ENCODE data around the gene CTLA4. TPM values are rescaled to one million over a fixed set of nuclear protein-coding genes. Genes with fewer than 3 reads are reported as not detected.

Gene CTLA4
- total RNA-seq, 2 experiments from 2014 or later = 63.7 to 65.0 TPM

DNA sequence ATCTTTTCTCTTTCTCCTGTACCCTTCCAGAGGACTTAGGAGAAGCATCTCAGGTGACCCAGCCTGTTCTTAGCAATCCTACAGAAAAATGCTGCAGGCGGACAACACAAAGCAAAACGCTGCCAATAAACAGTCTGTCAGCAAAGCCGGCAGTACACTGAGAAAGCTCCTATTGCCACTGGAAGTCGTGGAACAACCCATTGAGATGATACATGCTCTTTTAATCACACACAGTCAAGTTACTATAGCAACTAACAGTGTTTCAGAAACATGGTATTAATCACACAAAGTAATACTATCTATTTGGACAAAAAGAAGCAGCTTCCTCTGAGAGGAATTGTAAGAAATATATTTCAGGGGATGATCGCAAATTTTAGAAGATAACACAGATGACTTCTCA lies 10.5 kb downstream of the CTLA4 start:
- CTCF ChIA-PET = interaction anchor here (0.7 kb wide), 1 partner anchor 613 kb away, joined by 4 read pairs; no protein-coding TSS in a partner anchor

DNA sequence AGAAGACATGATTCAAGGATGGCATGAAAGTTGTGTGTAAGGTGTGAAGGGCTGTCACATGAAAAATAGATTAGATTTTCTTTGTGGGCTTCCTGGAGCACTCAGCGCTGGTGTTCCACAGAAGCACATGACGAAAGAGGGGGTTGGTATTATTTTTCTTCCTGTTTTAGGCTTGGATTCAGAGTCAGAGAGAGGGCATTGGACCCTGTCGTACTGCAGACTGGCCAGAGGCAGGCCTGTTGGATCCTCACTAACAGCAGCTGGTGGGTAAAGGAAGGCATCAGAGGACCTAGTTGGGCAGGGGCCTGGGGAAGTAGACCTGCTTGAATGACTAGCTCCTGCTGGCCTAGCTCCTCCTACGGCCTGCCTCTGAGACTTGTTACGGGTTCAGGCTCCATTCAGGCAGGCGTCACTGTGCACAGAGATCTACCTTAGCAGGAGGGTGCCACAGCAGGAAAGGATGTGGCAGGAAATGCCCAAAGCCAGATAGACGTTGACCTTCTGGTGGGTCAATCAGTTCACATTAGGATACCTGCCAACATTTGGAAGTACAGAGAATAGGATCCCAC lies 13.1 kb downstream of the CTLA4 start:
- ChIA-PET POLR2A (no interaction called here), CTCF (interaction anchor here (1.2 to 1.7 kb wide), 2 partner anchors 9 to 17 kb away, joined by 3 to 5 read pairs; no protein-coding TSS in a partner anchor)

More for the DNA sequence above, 10.5 kb downstream of the CTLA4 start:
- POLR2A ChIA-PET = interaction anchor here (0.7 kb wide), 1 partner anchor 9 kb away, joined by 3 read pairs; no protein-coding TSS in a partner anchor

DNA sequence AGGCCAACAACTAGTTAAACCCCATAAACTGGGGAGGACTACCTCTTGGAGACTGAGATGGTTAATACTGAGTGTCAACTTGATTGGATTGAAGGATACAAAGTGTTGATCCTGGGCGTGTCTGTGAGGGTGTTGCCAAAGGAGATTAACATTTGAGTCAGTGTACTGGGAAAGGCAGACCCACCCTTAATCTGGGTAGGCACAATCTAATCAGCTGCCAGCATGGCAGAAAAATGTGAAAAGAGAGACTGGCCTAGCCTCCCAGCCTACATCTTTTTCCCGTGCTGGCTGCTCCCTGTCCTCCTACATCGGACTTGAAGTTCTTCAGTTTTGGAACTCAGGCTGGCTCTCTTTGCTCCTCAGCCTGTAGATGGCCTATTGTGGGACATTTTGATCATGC lies 13.6 kb downstream of the CTLA4 start:
- CTCF ChIA-PET = interaction anchor here (1.7 kb wide), 1 partner anchor 9 kb away, joined by 5 read pairs; no protein-coding TSS in a partner anchor

GRCh38 chr2:203882551-203882950 lies 15.0 kb downstream of the CTLA4 start:
- ChIA-PET POLR2A (no interaction called here), CTCF (interaction anchor here (1.0 to 1.4 kb wide), 2 partner anchors 11 to 16 kb away, joined by 3 to 4 read pairs; no protein-coding TSS in a partner anchor)

More for the DNA sequence above, 13.6 kb downstream of the CTLA4 start:
- POLR2A ChIA-PET = interaction anchor here (1.1 kb wide), 1 partner anchor 9 kb away, joined by 3 read pairs; no protein-coding TSS in a partner anchor

DNA sequence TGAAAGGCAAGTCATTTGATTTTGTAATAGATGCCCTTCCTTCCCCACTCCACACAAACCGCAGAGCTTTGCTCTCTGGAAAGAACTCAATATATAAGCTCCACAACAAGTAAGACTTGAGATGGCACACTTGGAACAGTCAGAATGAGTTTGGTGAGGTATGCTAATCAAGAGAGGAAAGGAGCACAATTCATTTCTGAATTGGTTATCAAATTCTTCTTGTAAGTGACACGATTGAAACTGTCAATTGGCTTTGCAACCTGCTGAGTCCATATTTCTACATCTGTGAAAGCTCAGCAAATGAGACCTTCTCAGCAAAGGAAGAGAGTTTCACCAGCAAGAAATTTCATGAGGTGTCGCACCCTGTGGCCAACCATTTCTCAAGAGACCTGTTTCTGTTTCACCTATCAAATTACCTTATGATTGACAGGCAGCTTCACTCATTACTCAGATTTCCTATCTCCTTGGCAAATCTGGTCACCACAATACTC lies 19.1 kb downstream of the CTLA4 start:
- POLR2A ChIA-PET = interaction anchor here (0.8 to 2.6 kb wide), 8 partner anchors 13 to 146 kb away, joined by 3 to 35 read pairs (median 4); partner anchors contain the start of gene CTLA4

GRCh38 chr2:203887677-203888076 lies 20.1 kb downstream of the CTLA4 start:
- ChIA-PET CTCF (interaction anchor here (1.4 to 2.6 kb wide), 4 partner anchors 11 to 22 kb away, joined by 3 to 12 read pairs (median 6); no protein-coding TSS in a partner anchor), POLR2A (interaction anchor here (0.8 to 2.6 kb wide), 5 partner anchors 14 to 145 kb away, joined by 3 to 35 read pairs (median 7); partner anchors contain the start of gene CTLA4)

More for the DNA sequence above, 19.1 kb downstream of the CTLA4 start:
- CTCF ChIA-PET = interaction anchor here (1.0 to 2.6 kb wide), 11 partner anchors 10 to 122 kb away, joined by 3 to 12 read pairs (median 4); partner anchors contain the start of gene CTLA4

- ChIA-PET CTCF (interaction anchor here (1.2 to 1.3 kb wide), 2 partner anchors 14 to 35 kb away, joined by 3 to 4 read pairs; no protein-coding TSS in a partner anchor), POLR2A (interaction anchor here (0.6 to 2.8 kb wide), 4 partner anchors 18 to 362 kb away, joined by 3 to 15 read pairs (median 6); partner anchors contain the start of gene CTLA4)
These were observed 22.0 kb downstream of the CTLA4 start for GRCh38 chr2:203889542-203889941.

DNA sequence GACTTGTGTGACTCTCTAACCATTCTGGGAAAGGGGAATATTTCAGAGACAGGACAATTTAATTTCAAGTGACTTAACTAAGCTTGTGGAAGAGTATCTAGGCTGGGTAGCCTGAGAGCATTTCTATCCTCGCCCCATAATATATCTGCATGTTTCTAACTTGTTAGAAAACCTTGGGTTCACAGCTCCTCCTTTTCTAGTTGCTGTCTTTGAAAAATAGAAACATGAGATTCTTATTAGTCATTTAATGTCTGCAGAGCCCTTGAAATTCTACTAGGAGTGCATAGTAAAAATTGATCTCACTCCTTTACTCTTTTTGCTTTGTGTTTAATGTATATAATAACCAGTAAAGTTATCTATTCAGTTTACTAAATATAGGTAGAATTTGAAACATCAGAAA lies 22.4 kb downstream of the CTLA4 start:
- POLR2A ChIA-PET = interaction anchor here (0.6 to 2.8 kb wide), 4 partner anchors 19 to 362 kb away, joined by 3 to 15 read pairs (median 6); partner anchors contain the start of gene CTLA4

GRCh38 chr2:203890733-203891132 lies 23.2 kb downstream of the CTLA4 start:
- ChIA-PET POLR2A (interaction anchor here (0.5 to 2.8 kb wide), 4 partner anchors 19 to 23 kb away, joined by 4 to 15 read pairs (median 5); partner anchors contain the start of gene CTLA4), CTCF (interaction anchor here (0.8 to 1.4 kb wide), 4 partner anchors 12 to 61 kb away, joined by 3 to 4 read pairs (median 3); no protein-coding TSS in a partner anchor)

More for the DNA sequence above, 22.4 kb downstream of the CTLA4 start:
- CTCF ChIA-PET = interaction anchor here (1.2 to 1.3 kb wide), 2 partner anchors 13 to 35 kb away, joined by 3 to 4 read pairs; no protein-coding TSS in a partner anchor

DNA sequence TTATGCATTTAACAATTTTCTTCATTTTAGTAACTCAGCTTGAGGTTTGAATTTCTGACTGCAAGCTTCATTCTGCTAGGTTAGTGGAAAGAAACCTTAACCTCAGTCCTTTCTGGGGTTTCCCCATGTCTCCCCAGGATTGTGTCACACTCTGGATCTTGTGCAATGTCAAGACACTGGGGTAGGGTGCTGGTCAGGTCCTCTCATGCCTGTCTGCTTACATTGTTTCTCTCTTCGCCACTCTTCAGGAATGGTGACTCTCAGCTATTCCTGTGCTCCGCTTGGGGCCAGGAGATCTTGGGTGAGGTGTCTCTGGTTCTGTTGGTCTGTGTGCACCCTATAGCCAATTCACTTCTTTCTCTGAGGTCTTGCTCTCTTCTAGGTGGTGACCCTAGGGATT lies 23.9 kb downstream of the CTLA4 start:
- CTCF ChIA-PET = interaction anchor here (0.8 to 1.5 kb wide), 3 partner anchors 18 to 61 kb away, joined by 3 to 4 read pairs (median 3); no protein-coding TSS in a partner anchor
- POLR2A ChIA-PET = interaction anchor here (0.5 to 2.8 kb wide), 3 partner anchors 18 to 24 kb away, joined by 4 to 15 read pairs (median 4); partner anchors contain the start of gene CTLA4

DNA sequence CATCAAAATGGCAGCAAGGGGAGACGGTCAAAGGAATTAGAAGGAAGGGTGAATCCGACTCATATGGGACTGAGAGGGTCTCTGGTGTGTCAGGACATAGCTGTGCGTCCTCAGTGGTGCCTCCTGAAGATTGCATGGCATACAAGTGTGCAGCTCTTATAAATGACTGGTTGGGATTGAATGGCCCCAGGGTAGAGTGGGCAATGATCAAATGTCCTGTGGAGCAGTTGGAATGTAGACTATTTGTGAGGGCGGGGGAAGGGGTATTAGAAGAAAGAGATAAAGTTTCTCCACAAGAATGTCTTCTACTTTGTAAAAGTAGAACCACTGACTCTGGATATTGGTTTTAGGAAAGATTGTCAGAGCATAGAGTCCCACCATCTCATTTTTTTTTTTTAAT lies 24.6 kb downstream of the CTLA4 start:
- CTCF ChIA-PET = interaction anchor here (1.5 kb wide), 1 partner anchor 17 kb away, joined by 4 read pairs; no protein-coding TSS in a partner anchor

GRCh38 chr2:203893401-203893800 lies 25.8 kb downstream of the CTLA4 start:
- ChIA-PET POLR2A (interaction anchor here (2.0 kb wide), 1 partner anchor 26 kb away, joined by 6 read pairs; the partner anchor contains the start of gene CTLA4), CTCF (no interaction called here)

More for the DNA sequence above, 24.6 kb downstream of the CTLA4 start:
- POLR2A ChIA-PET = interaction anchor here (2.8 kb wide), 1 partner anchor 21 kb away, joined by 15 read pairs; no protein-coding TSS in a partner anchor

- ChIA-PET CTCF (no interaction called here), POLR2A (interaction anchor here (2.0 kb wide), 1 partner anchor 26 kb away, joined by 6 read pairs; the partner anchor contains the start of gene CTLA4)
These were observed 26.3 kb downstream of the CTLA4 start for GRCh38 chr2:203893840-203894239.

DNA sequence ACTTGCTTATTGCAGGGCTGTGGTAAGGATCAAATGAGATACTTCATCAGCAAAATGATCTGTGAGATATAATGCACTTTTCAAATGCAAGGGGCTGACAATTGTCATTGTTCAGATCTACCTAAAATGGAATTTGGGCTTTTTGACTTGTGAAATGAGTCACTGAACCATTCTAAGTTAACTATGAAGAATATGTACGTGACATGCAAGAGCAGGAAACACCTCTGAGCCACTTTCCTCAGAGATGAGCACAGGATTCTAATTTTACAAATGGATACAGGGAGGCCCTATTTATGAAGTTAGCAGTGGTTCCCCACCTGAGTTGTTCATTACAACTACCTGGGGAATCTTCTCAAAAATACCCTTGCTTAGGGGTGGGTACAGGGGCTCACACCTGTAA lies 26.7 kb downstream of the CTLA4 start:
- POLR2A ChIA-PET = interaction anchor here (2.0 kb wide), 1 partner anchor 26 kb away, joined by 6 read pairs; the partner anchor contains the start of gene CTLA4
- CTCF ChIA-PET = no interaction called here

DNA sequence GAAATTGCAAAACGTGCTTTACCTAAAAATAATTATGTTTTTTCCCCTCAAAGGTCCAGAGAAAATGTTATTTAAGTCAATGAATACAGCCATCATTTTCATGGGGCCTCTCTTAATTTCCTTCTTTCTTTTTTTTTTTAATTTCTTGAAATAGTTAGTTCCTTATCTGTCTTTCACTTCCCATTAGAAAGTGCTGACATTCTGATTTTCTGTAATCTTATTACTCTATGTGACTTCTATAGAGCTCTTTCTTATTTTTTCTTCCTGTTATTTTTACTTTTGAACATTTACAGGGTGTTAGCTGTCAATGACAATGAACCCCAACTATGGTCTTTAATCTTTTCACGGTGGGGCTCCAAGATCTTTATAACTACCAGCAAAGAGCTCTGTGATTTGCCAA lies 30.0 kb downstream of the CTLA4 start:
- ChIA-PET CTCF (interaction anchor here (1.0 to 1.6 kb wide), 2 partner anchors 15 to 17 kb away, joined by 3 read pairs; no protein-coding TSS in a partner anchor), POLR2A (interaction anchor here (0.7 kb wide), 1 partner anchor 16 kb away, joined by 4 read pairs; no protein-coding TSS in a partner anchor)

DNA sequence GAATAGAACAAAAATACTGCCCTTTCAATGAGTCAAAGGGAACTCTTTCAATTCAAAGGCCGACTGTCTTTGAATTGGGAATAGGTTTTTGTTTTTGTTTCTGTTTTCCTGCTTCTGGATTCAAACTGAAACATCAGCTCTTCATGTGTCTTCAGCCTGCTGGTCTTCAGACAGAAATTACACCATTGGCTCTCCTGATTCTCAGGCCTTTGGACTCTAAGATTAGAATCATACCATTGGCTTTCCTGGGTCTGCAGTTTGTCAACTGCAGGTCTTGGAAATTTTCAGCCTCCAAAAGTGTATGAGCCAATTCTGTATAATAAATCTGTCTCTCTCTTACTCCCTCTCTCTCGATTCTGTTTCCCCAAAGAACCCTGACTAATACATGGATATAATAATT lies 31.1 kb downstream of the CTLA4 start:
- ChIA-PET POLR2A (interaction anchor here (0.6 kb wide), 1 partner anchor 158 kb away, joined by 6 read pairs; no protein-coding TSS in a partner anchor), CTCF (interaction anchor here (1.0 to 2.0 kb wide), 3 partner anchors 12 to 19 kb away, joined by 3 to 5 read pairs (median 3); no protein-coding TSS in a partner anchor)

- ChIA-PET POLR2A (no interaction called here), CTCF (interaction anchor here (1.5 to 2.0 kb wide), 2 partner anchors 10 to 14 kb away, joined by 5 to 6 read pairs; no protein-coding TSS in a partner anchor)
These were observed 32.7 kb downstream of the CTLA4 start for GRCh38 chr2:203900253-203900652.

GRCh38 chr2:203904022-203904421 lies 36.5 kb downstream of the CTLA4 start:
- POLR2A ChIA-PET = no interaction called here
- CTCF ChIA-PET = interaction anchor here (1.7 kb wide), 1 partner anchor 14 kb away, joined by 4 read pairs; no protein-coding TSS in a partner anchor

- ChIA-PET POLR2A (no interaction called here), CTCF (no interaction called here)
These were observed 38.1 kb downstream of the CTLA4 start for GRCh38 chr2:203905656-203906055.
